ENCODE results near the gene NPIPA5. TPM values are rescaled to one million over a fixed set of nuclear protein-coding genes. Genes with fewer than 3 reads are reported as not detected.
A peak's percentile ranks its signal among the peaks of the same experiment; 100 is the strongest.
"Not testable (repeated sequence)": the region's sequence is repeated elsewhere in the genome, so short reads cannot be mapped to it uniquely, and the experiment has no call there.

The NPIPA5 gene
- total RNA-seq, 4 donors from 2014 or later = 4.8 to 21.6 (median 11.0) TPM; not detected in 1

- TF ChIP-seq CTCF (IDR thresholded peaks at IDR 0.05) (no peak), EP300 (IDR thresholded peaks at IDR 0.05) (no peak), POLR2A (IDR thresholded peaks at IDR 0.05) (no peak)
- no peaks in the 10 kb centered on the region for H3K9me3 ChIP-seq
- DNase-seq (ENCODE audit: low spot score in 2 of 2) = no peak
- no peaks in the 10 kb centered on the region for H3K27me3 ChIP-seq
- H3K4me1 ChIP-seq = peaks cover 0 to 9% (median 0%) of the 10 kb centered on the region in 4 donors
- H3K27ac ChIP-seq = peak overlapping the region in 1 of 4 donors; percentile 81
- WGBS, 2 donors = 90 to 91% methylated on average over 11 of the region's 11 CpGs
- H3K4me3 ChIP-seq = no peak overlapping the region
- H3K36me3 ChIP-seq = peaks cover 0 to 10% (median 4%) of the 10 kb centered on the region in 3 donors
These were observed 19.0 kb upstream of the NPIPA5 start for GRCh38 chr16:15396948-15397594.

GRCh38 chr16:15396509-15396829 lies 18.4 kb upstream of the NPIPA5 start:
- not testable (repeated sequence) for H3K4me1 ChIP-seq; DNase-seq (ENCODE audit: low spot score in 2 of 2); H3K27me3 ChIP-seq; H3K9me3 ChIP-seq; H3K36me3 ChIP-seq
- 80 to 84% methylated on average over 8 of the region's 8 CpGs for WGBS, 2 donors
- H3K27ac ChIP-seq = peak overlapping the region; percentile 3 to 84 (median 74)
- peak overlapping the region; percentile 43 to 75 (median 64) for H3K4me3 ChIP-seq

GRCh38 chr16:15395631-15396508 lies 17.8 kb upstream of the NPIPA5 start, which contains the start of gene MPV17L:
TSS of gene MPV17L (plus strand) at chr16:15395754. CDS start at chr16:15395898, 144 bp downstream.
- peak in 1 of 5 experiments; percentile 11 for TF ChIP-seq CTCF (IDR thresholded peaks at IDR 0.05)

GRCh38 chr16:15393025-15393424 lies 14.9 kb upstream of the NPIPA5 start:
- H3K27ac ChIP-seq; H3K36me3 ChIP-seq; H3K9me3 ChIP-seq; H3K4me3 ChIP-seq; H3K4me1 ChIP-seq; H3K27me3 ChIP-seq; DNase-seq (ENCODE audit: low spot score in 2 of 2): not testable (repeated sequence)
- WGBS, 2 donors = 92 to 96% methylated on average over 8 of the region's 8 CpGs

More at GRCh38 chr16:15395631-15396508, 17.8 kb upstream of the NPIPA5 start, which contains the start of gene MPV17L:
- not testable (repeated sequence) for H3K36me3 ChIP-seq; DNase-seq (ENCODE audit: low spot score in 2 of 2); H3K9me3 ChIP-seq; H3K4me1 ChIP-seq; H3K27me3 ChIP-seq
- Histone ChIP-seq H3K4me3 (peak within 1 kb of the TSS; percentile 43 to 75 (median 64)), H3K27ac (peak within 1 kb of the TSS; percentile 3 to 84 (median 74))
- WGBS, 2 donors = 4 to 14% methylated on average over 31 to 76 of the region's 79 CpGs

GRCh38 chr16:15389916-15390315 lies 11.8 kb upstream of the NPIPA5 start:
- not testable (repeated sequence) for H3K4me3 ChIP-seq; H3K4me1 ChIP-seq; H3K9me3 ChIP-seq; H3K36me3 ChIP-seq; DNase-seq (ENCODE audit: low spot score in 2 of 2); H3K27me3 ChIP-seq; H3K27ac ChIP-seq
- WGBS, 2 donors = 78 to 82% methylated on average over 5 of the region's 5 CpGs

- H3K36me3 ChIP-seq; H3K27me3 ChIP-seq; H3K27ac ChIP-seq; H3K4me3 ChIP-seq; H3K4me1 ChIP-seq; H3K9me3 ChIP-seq; DNase-seq (ENCODE audit: low spot score in 2 of 2): not testable (repeated sequence)
- WGBS, 2 donors = 81 to 83% methylated on average over 6 of the region's 6 CpGs
These were observed 10.0 kb upstream of the NPIPA5 start for GRCh38 chr16:15388060-15388459.

GRCh38 chr16:15382810-15383209 lies 4.7 kb upstream of the NPIPA5 start:
- not testable (repeated sequence) for H3K36me3 ChIP-seq; H3K27me3 ChIP-seq; H3K4me3 ChIP-seq; DNase-seq (ENCODE audit: low spot score in 2 of 2); H3K27ac ChIP-seq; H3K4me1 ChIP-seq; H3K9me3 ChIP-seq
- WGBS, 2 donors = 40 to 48% methylated on average over 1 to 3 of the region's 3 CpGs

GRCh38 chr16:15357495-15357894 lies 20.6 kb downstream of the NPIPA5 start:
- H3K36me3 ChIP-seq; H3K4me3 ChIP-seq; DNase-seq (ENCODE audit: low spot score in 2 of 2); H3K9me3 ChIP-seq; H3K4me1 ChIP-seq; H3K27ac ChIP-seq; H3K27me3 ChIP-seq: not testable (repeated sequence)
- WGBS, 2 donors = 72% methylated on average over 3 to 5 of the region's 7 CpGs

GRCh38 chr16:15354846-15355245 lies 23.2 kb downstream of the NPIPA5 start:
- no CpG with 5 or more reads among the region's 2 CpGs for WGBS, 2 donors
- not testable (repeated sequence) for H3K4me3 ChIP-seq; H3K27ac ChIP-seq; H3K36me3 ChIP-seq; H3K27me3 ChIP-seq; H3K4me1 ChIP-seq; DNase-seq (ENCODE audit: low spot score in 2 of 2); H3K9me3 ChIP-seq

- not testable (repeated sequence) for H3K27me3 ChIP-seq; H3K36me3 ChIP-seq; H3K27ac ChIP-seq; H3K4me3 ChIP-seq; DNase-seq (ENCODE audit: low spot score in 2 of 2); H3K4me1 ChIP-seq; H3K9me3 ChIP-seq
- 69% methylated on average over 1 of the region's 3 CpGs; no CpG with 5 or more reads in 1 of the 2 donors for WGBS, 2 donors
These were observed 25.2 kb downstream of the NPIPA5 start for GRCh38 chr16:15352852-15353251.

GRCh38 chr16:15351745-15352144 lies 26.3 kb downstream of the NPIPA5 start:
- not testable (repeated sequence) for H3K9me3 ChIP-seq; H3K27ac ChIP-seq; H3K4me1 ChIP-seq; DNase-seq (ENCODE audit: low spot score in 2 of 2); H3K4me3 ChIP-seq; H3K27me3 ChIP-seq; H3K36me3 ChIP-seq
- no CpG with 5 or more reads among the region's 5 CpGs for WGBS, 2 donors

Measured in tibial nerve (tissue), 4 donors.